ENCODE measurements around the gene DIS3L2.
"Not testable (repeated sequence)": the region's sequence is repeated elsewhere in the genome, so short reads cannot be mapped to it uniquely, and the experiment has no call there.

Gene DIS3L2

DNA sequence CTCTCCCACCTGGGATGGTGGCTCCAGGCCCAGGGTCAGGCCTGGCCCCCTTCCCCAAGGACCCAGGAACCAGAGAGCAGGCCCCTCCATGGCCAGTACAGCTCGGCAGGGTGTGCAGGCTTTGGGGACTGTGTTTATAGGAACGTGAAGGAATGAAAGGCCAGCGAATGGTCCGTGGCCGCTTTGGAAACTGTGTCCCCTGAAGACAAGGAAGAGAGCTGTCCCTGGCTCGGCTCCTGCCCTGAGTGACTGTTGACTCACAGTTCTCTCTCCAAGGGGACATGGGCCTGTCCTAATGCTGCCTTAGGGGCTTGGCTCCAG lies 373.3 kb downstream of the DIS3L2 start:
- not testable (repeated sequence) for DNase-seq (ENCODE audit: low read depth)

DNA sequence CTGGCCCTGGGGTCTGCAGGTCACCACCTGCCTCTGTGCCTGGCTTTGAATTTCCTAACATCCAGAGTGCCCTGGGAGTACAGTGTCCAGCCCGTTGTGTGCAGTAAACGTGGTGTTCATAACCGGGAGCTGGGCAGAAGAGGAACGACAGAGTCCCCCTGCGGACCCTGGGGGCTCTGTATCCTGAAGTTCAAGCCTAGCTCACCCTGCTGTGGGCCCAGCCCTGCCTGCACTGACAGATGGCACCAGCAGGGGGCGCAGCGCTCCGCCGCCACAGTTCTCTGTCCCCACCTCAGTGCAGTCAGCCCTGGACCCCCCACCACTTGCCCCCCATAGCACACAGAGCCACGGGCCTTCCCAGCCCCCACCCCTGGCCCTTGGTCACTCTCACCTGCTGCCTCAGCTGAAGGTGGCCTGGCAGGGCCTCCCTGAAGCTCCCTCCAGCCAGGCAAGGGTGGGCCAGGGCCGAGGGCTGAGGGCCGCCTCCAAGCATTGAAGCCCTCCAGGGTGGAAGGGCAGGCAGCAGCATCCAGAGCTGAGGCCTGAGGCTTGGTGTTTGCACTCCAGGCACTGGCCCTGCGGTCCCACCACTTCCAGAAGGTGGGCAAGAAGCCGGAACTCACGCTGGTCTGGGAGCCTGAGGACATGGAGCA lies 373.8 kb downstream of the DIS3L2 start:
- not testable (repeated sequence) for DNase-seq (ENCODE audit: low read depth)

- no peak for DNase-seq (ENCODE audit: low read depth)
Measured at GRCh38 chr2:232335859-232336215, 374.3 kb downstream of the DIS3L2 start.

- no peak for DNase-seq (ENCODE audit: low read depth)
Measured at GRCh38 chr2:232336241-232336736, 374.8 kb downstream of the DIS3L2 start.

DNA sequence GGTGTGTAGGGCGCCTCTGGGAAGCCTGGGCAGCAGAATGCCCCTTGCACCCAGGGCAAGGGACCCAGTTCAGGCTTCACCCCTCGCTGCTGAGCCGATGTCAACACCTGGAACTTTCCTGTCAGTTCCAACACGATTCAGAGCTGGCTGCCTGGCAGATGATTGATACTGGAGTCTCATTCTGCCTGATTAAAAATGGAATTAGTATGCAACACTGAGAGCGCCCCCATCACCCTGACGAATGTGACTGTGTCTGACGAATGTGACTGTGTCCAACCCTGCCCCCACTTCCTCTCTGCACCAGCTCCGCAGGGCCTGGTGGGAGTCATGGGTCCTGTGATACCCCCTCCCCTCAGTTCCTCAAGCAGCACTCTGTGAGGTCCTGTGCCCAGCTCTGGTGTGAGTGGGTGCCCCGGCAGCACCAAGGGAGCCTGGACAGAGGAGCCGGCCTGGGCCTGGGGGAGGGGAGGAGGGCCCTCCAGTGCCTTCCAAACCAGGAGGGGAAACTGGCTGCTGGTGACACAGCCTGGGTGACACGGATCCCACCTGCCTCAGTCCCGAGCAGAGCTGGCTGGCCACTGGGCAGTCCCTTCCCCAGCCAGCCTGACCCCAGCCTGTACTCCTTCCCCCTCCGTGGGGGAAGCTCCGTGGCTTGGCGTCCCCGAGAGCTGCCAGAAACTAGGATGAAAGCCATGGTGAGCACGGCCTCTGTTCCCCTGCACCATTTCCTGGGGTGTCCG lies 375.6 kb downstream of the DIS3L2 start:
- no peak for DNase-seq (ENCODE audit: low read depth)

DNA sequence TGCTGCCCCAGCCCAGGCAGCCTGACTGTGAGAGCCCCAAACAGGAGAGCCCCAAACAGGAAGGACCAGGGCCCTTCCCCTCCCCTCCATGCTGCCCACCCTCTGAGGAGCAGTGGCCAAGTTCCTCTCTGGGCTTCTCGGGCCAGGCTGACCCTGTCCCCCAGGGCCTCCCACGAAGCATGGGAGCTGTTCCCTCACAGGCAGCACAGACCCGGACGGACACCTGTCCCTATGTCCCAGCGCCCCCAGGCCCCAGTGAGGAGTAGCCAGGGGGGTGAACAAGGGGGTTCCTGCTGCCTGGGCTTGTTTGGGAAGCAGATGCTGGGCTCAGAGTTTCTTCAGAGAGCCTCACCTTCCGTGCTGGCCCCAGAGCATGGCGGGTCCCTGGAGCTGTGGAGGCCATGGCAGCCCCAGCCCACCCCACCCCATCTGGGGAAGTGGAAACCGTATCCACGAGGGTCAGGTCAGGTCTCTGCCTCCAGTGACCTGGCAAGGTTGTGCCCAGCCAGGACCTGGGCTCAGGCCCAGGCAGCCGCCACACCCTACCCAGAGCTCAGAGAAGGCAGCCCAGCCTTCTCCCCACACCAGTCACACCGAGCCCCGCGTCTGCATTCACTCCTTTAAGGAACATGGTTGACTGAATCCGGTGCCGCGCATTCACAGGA lies 376.7 kb downstream of the DIS3L2 start:
- not testable (repeated sequence) for DNase-seq (ENCODE audit: low read depth)

DNA sequence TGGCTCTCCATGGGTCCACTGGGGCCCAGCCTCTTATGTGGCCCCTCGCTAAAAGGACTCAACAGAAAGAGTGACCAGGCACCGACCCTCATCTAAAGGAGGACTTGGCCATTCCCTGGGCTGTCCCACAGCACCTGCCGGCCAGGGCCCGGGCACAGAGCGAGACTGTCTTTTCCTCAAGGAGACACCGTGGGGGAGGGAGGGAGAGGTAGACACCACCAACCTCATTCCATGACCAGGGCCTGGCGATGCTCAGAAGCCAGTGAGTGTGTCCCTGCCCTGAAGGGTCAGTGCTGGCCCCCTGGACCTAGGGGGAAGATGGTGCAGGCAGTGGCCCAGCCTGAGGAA lies 377.2 kb downstream of the DIS3L2 start:
- DNase-seq (ENCODE audit: low read depth), result no peak

DNA sequence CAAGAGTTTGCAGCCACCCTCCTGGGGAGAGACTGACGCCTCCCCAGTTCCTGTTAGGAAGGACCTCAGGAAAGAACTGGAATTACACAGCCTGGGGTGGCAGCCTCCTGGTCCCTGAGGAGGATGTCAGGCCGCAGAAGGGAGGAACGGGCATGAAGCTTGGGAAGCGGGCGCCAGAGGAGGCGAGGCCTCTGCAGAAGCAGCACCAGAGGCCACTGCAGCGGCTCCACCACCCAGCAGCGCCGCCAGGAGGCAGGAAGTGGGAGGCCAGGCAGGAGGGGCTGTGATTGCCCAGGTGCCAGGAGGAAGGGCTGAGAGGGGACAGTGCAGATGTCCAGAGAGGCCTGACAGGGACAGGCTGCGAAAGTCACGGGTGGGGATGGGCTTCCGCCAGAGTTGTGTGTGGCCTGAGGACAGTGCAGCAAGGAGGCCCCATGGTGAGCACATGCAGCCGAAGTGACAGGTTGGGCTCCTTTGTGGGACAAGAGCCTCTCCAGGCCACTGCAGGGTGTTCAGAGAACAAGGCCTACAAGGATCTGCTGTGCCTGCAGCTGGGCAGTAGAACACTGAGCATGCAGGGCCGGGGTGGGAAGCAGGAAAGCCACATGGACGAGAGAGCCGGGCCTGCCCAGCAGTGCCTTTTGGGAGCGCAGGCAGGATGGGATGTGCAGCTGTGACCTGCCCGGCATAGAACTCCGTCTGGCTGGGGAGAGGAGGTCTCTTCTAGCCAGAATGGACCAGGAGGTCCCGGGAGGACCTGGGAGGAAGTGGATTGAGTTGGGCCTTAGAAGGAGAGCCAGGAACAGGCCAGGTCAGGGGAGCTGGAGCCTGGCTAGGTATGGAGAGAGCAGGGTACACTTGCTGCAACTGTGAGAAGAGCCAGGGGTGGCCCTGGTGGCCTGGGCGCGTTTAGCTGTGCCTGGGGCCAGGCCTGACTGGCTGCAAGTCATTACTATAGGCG lies 377.9 kb downstream of the DIS3L2 start:
- DNase-seq (ENCODE audit: low read depth), result no peak

- no peak for DNase-seq (ENCODE audit: low read depth)
Measured at GRCh38 chr2:232340171-232340935, 378.8 kb downstream of the DIS3L2 start.

DNA sequence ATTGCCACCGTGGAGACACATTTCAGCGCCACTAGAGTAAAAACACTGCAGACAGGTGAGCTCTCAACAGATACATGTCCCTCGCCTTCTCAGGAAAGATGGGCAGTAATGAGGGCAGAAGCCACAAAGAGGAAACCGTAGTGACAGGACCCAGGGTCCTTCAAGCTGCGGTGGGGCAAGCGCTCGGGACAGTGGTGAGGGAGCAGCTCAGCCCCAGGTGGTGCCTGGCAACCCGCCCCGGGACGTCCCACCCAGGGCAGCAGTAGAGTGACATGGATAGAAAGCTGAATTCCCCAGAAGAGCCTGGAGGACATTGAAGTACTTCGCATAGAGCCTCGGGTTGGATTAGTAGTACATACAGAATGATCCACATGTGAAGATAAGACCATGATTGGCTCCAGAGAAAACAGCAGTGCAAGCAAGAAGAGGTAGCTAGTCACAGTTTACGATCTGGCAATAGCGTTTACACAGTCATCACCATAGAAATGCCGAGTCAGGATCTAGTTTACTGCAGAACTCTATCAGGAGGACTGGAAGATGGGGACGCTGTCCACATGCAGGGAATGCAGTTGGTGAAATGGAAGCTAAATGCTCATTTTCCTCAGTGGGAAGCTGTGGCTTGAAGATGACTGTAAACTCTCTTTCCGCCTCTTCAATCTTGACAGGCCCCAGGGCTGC lies 379.7 kb downstream of the DIS3L2 start:
- DNase-seq (ENCODE audit: low read depth), result no peak

GRCh38 chr2:232341739-232342126 lies 380.2 kb downstream of the DIS3L2 start:
- DNase-seq (ENCODE audit: low read depth), result no peak

DNA sequence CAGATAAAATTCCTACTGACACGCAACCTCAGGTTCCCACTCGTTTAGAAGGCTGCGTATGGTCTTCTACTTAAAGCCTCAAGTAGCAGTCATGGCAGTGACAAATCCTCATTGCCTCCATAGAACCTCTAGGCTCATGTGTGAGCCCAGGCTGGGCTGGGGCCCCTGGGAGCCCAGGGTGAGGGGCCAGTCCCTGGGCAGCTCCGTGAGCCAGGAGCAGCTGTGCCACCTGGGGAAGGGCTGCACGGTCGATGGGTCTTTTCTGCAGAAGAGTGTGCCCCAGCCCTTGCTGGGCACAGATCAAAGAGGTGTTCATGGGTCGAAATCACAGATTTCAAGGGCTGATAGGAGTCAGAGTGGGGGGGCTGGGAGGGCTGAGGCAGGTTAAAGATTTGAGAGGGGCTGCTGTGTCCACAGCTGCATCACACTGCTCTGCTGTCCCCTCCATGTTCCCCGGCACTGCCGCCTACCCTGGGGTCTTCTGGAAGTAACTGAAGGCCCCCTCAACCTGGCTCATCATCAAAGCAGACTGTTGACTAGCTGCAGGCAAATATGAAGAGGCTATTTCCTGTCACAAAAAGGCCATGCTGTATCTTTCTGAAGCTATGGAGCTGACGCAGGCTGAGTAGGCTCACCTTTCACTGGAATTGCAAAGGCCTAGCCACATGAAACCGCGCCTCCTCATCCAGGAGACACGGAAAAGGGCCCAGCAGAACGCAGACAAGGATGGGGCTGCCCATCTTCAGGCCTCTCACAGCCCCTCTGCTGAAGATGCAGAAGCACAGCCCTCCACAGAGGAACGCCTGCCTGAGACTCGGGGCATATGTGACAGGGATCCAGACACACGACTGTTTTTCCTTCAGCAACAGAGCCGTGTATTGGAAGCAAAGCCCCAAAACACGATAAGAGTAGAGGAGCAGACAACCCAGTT lies 381.4 kb downstream of the DIS3L2 start:
- no peak for DNase-seq (ENCODE audit: low read depth)

DNA sequence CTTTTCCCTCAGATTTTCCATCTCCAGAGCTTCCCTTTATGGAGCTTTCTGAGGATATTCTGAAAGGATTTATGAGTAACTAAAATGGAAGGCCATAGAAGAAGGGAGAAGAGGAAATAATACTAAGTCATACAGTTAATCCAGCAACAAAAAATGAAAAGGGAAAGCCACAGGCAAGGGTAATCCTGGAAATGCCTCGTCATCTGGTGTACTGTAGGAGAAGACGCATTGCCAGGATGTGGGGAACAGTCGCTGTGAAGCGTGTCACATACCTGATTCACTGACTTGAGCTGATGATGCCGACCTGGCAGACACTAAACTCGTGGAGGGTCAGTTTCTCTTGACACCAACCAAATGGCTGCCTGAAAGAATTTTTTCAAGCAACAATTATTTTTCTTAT lies 382.3 kb downstream of the DIS3L2 start:
- DNase-seq (ENCODE audit: low read depth), result no peak

- DNase-seq (ENCODE audit: low read depth), result no peak
Measured at GRCh38 chr2:232345251-232345650, 383.7 kb downstream of the DIS3L2 start.

GRCh38 chr2:232347369-232347768 lies 385.9 kb downstream of the DIS3L2 start:
- no peak for DNase-seq (ENCODE audit: low read depth)

DNA sequence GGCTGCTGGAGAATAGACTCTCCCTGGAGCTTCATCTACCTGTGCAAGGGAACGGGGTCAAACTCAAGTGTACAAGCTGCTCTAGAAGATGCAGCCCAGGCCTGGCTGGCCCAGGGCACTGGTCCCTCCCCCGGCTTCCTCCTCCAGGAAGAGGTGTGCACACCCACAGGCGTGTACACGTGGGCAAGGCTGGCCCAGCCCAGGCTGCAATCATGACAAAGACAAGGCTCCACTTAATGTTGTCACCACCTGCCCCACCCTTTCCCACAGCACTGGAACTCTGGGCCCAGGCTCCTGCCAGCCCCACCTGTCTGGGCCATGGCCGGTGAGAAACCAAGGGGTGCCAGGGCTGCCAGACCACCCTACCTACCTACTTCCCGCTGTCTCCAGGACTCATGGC lies 387.4 kb downstream of the DIS3L2 start:
- DNase-seq (ENCODE audit: low read depth), result no peak

GRCh38 chr2:232349546-232349945 lies 388.0 kb downstream of the DIS3L2 start:
- no peak for DNase-seq (ENCODE audit: low read depth)

- no peak for DNase-seq (ENCODE audit: low read depth)
Measured at GRCh38 chr2:232349946-232350635, 388.6 kb downstream of the DIS3L2 start.

Measured in fibroblast of the conjunctiva (primary cell).